ENCODE data around the gene HECW1.
"Not testable (repeated sequence)": the region's sequence is repeated elsewhere in the genome, so short reads cannot be mapped to it uniquely, and the experiment has no call there.

Gene HECW1

GRCh38 chr7:43308913-43309705 lies 196.7 kb downstream of the HECW1 start:
- DNase-seq (ENCODE audit: low read depth in 2 of 2), result no peak

GRCh38 chr7:43309706-43310022 lies 197.2 kb downstream of the HECW1 start:
- DNase-seq (ENCODE audit: low read depth in 2 of 2), result no peak

- DNase-seq (ENCODE audit: low read depth in 2 of 2), result no peak
Observed at GRCh38 chr7:43311052-43311451, 198.6 kb downstream of the HECW1 start.

GRCh38 chr7:43311694-43312093 lies 199.2 kb downstream of the HECW1 start:
- no peak for DNase-seq (ENCODE audit: low read depth in 2 of 2)

GRCh38 chr7:43313628-43314378 lies 201.4 kb downstream of the HECW1 start:
- no peak for DNase-seq (ENCODE audit: low read depth in 2 of 2)

- DNase-seq (ENCODE audit: low read depth in 2 of 2), result no peak
Observed at GRCh38 chr7:43314379-43315158, 202.1 kb downstream of the HECW1 start.

- DNase-seq (ENCODE audit: low read depth in 2 of 2), result no peak
Observed at GRCh38 chr7:43317075-43317474, 204.6 kb downstream of the HECW1 start.

- no peak for DNase-seq (ENCODE audit: low read depth in 2 of 2)
Observed at GRCh38 chr7:43318188-43318770, 205.8 kb downstream of the HECW1 start.

GRCh38 chr7:43325595-43325994 lies 213.1 kb downstream of the HECW1 start:
- no peak for DNase-seq (ENCODE audit: low read depth in 2 of 2)

GRCh38 chr7:43328336-43328735 lies 215.9 kb downstream of the HECW1 start:
- no peak for DNase-seq (ENCODE audit: low read depth in 2 of 2)

GRCh38 chr7:43328785-43329380 lies 216.4 kb downstream of the HECW1 start:
- no peak for DNase-seq (ENCODE audit: low read depth in 2 of 2)

GRCh38 chr7:43332193-43332796 lies 219.8 kb downstream of the HECW1 start:
- no peak for DNase-seq (ENCODE audit: low read depth in 2 of 2)

GRCh38 chr7:43337191-43337590 lies 224.7 kb downstream of the HECW1 start:
- no peak for DNase-seq (ENCODE audit: low read depth in 2 of 2)

- no peak for DNase-seq (ENCODE audit: low read depth in 2 of 2)
Observed at GRCh38 chr7:43337811-43338210, 225.4 kb downstream of the HECW1 start.

- DNase-seq (ENCODE audit: low read depth in 2 of 2), result no peak
Observed at GRCh38 chr7:43341132-43341531, 228.7 kb downstream of the HECW1 start.

- not testable (repeated sequence) for DNase-seq (ENCODE audit: low read depth in 2 of 2)
Observed at GRCh38 chr7:43343417-43343816, 231.0 kb downstream of the HECW1 start.

- not testable (repeated sequence) for DNase-seq (ENCODE audit: low read depth in 2 of 2)
Observed at GRCh38 chr7:43345696-43346095, 233.2 kb downstream of the HECW1 start.

- DNase-seq (ENCODE audit: low read depth in 2 of 2), result no peak
Observed at GRCh38 chr7:43351683-43352082, 239.2 kb downstream of the HECW1 start.

- DNase-seq (ENCODE audit: low read depth in 2 of 2), result no peak
Observed at GRCh38 chr7:43353902-43354301, 241.5 kb downstream of the HECW1 start.

GRCh38 chr7:43362652-43363034 lies 250.2 kb downstream of the HECW1 start:
- DNase-seq (ENCODE audit: low read depth in 2 of 2), result no peak

GRCh38 chr7:43363035-43363791 lies 250.8 kb downstream of the HECW1 start:
- no peak for DNase-seq (ENCODE audit: low read depth in 2 of 2)

Data from stimulated activated CD4-positive, alpha-beta T cell treated with anti-CD3 and anti-CD28 coated beads, Interleukin-1b, Interleukin-23, amount 100 ng/mL, for 4 hours (primary cell).